ENCODE results near the gene HRH1.

DNA sequence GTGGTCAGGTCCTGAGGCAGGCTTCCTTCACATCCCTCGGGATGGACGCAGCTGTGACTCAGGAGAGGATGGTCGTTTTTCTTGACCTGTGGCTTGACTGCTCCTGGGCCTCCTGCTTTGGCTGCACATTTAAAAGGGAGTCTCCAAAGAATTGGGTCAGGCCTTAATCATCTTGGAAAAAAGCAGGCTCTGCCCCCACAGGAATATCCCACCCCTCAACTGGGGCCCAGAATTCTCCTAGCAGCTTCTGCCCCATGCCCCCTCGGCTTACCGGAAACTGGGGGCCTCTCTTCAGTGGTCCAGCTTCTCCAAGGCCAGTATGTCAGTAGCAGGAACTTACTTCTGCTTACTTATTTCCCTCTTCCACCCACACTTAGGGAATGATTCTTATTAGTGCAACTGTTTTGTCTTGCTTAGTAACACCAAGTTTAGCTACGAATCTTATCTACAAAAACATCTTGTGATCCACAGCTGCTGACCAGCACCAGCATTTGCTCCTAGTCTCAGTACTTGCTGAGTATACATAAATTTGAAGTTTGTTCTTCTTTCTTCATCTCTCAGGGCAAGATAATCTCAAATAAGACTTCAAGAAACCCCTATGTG lies 153.6 kb downstream of the HRH1 start:
- TF ChIP-seq, protein P1, sequence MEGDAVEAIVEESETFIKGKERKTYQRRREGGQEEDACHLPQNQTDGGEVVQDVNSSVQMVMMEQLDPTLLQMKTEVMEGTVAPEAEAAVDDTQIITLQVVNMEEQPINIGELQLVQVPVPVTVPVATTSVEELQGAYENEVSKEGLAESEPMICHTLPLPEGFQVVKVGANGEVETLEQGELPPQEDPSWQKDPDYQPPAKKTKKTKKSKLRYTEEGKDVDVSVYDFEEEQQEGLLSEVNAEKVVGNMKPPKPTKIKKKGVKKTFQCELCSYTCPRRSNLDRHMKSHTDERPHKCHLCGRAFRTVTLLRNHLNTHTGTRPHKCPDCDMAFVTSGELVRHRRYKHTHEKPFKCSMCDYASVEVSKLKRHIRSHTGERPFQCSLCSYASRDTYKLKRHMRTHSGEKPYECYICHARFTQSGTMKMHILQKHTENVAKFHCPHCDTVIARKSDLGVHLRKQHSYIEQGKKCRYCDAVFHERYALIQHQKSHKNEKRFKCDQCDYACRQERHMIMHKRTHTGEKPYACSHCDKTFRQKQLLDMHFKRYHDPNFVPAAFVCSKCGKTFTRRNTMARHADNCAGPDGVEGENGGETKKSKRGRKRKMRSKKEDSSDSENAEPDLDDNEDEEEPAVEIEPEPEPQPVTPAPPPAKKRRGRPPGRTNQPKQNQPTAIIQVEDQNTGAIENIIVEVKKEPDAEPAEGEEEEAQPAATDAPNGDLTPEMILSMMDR (IDR thresholded peaks at IDR 0.05; ENCODE audit: insufficient read depth, low read length, poor library complexity, severe bottlenecking): no peak
- TF ChIP-seq EZH2phosphoT487 (conservative IDR thresholded peaks at IDR 0.05; ENCODE audit: low read length): no peak
